HG02588 (cell line): ENCODE measurements around the gene TMEM231.
A peak's percentile ranks its signal among the peaks of the same experiment; 100 is the strongest.
"Not testable (repeated sequence)": the region's sequence is repeated elsewhere in the genome, so short reads cannot be mapped to it uniquely, and the experiment has no call there.

Experiments
- ATAC-seq: cut with Tn5 transposase; IDR thresholded peaks from one replicate; pipeline ENCODE4 v1.9.1; 2021; ENCODE audit warnings: mild to moderate bottlenecking, moderate library complexity; ENCODE audit not compliant: unreplicated experiment

TMEM231 gene

GRCh38 chr16:75567911-75568310 is 11.9 kb upstream of the TMEM231 start:
- no peak for ATAC-seq

GRCh38 chr16:75566758-75567255 is 10.8 kb upstream of the TMEM231 start:
- no peak for ATAC-seq

- peak; percentile 72 for ATAC-seq
These were observed 10.1 kb upstream of the TMEM231 start, which contains the start of gene GABARAPL2 for GRCh38 chr16:75566040-75566757. TSS of gene GABARAPL2 (plus strand) at chr16:75566379. CDS start at chr16:75566487, 108 bp downstream.

- ATAC-seq: no peak
These were observed 9.6 kb upstream of the TMEM231 start for GRCh38 chr16:75565640-75566039.

- ATAC-seq: no peak
These were observed 3.7 kb upstream of the TMEM231 start for GRCh38 chr16:75559564-75560372.

GRCh38 chr16:75558846-75559401 is 2.9 kb upstream of the TMEM231 start:
- ATAC-seq: no peak

- ATAC-seq: no peak
These were observed 439 bp upstream of the TMEM231 start for GRCh38 chr16:75556431-75556950.

GRCh38 chr16:75555213-75555706 is 792 bp downstream of the TMEM231 start:
- no peak for ATAC-seq

- no peak for ATAC-seq
These were observed 3.1 kb downstream of the TMEM231 start for GRCh38 chr16:75552951-75553350.

GRCh38 chr16:75550211-75550662 is 5.8 kb downstream of the TMEM231 start:
- peak; percentile 81 for ATAC-seq

GRCh38 chr16:75548456-75548855 is 7.6 kb downstream of the TMEM231 start:
- not testable (repeated sequence) for ATAC-seq

- no peak for ATAC-seq
These were observed 9.8 kb downstream of the TMEM231 start for GRCh38 chr16:75546293-75546692.

- ATAC-seq: not testable (repeated sequence)
These were observed 10.2 kb downstream of the TMEM231 start for GRCh38 chr16:75545879-75546278.

GRCh38 chr16:75542462-75542861 is 13.6 kb downstream of the TMEM231 start:
- ATAC-seq: not testable (repeated sequence)

GRCh38 chr16:75541236-75541635 is 14.8 kb downstream of the TMEM231 start:
- no peak for ATAC-seq

- ATAC-seq: not testable (repeated sequence)
These were observed 17.0 kb downstream of the TMEM231 start for GRCh38 chr16:75538882-75539565.

GRCh38 chr16:75537776-75538175 is 18.3 kb downstream of the TMEM231 start:
- ATAC-seq: no peak

- no peak for ATAC-seq
These were observed 20.2 kb downstream of the TMEM231 start, which contains the start of gene CHST5 for GRCh38 chr16:75535901-75536300. TSS of gene CHST5 (minus strand) at chr16:75536108. CDS start at chr16:75530384, 5,724 bp downstream.

GRCh38 chr16:75535211-75535843 is 20.7 kb downstream of the TMEM231 start:
- no peak for ATAC-seq
